CD4-positive, alpha-beta T cell treated with Interleukin-17A for 1 hour (primary cell): ENCODE measurements around the gene PTPRM.
"Not testable (repeated sequence)": the region's sequence is repeated elsewhere in the genome, so short reads cannot be mapped to it uniquely, and the experiment has no call there.

Source experiments
- DNase-seq: peaks from one replicate; pipeline ENCODE4 v3.0.0-alpha.2; 2020

Gene PTPRM

GRCh38 chr18:7955175-7955574, 388.1 kb downstream of the PTPRM start:
- DNase-seq, result no peak

GRCh38 chr18:7957297-7957696, 390.2 kb downstream of the PTPRM start:
- DNase-seq, result peak; percentile 15

GRCh38 chr18:7958081-7958896, 391.2 kb downstream of the PTPRM start:
- no peak for DNase-seq

- no peak for DNase-seq
Observed at GRCh38 chr18:7958897-7959146, 391.7 kb downstream of the PTPRM start.

- not testable (repeated sequence) for DNase-seq
Observed at GRCh38 chr18:7966682-7967081, 399.6 kb downstream of the PTPRM start.

- no peak for DNase-seq
Observed at GRCh38 chr18:7974200-7974874, 407.2 kb downstream of the PTPRM start.

GRCh38 chr18:7977897-7978296, 410.8 kb downstream of the PTPRM start:
- no peak for DNase-seq

- no peak for DNase-seq
Observed at GRCh38 chr18:7978834-7979233, 411.7 kb downstream of the PTPRM start.

GRCh38 chr18:7979714-7980113, 412.6 kb downstream of the PTPRM start:
- no peak for DNase-seq

- DNase-seq, result no peak
Observed at GRCh38 chr18:7980136-7980535, 413.0 kb downstream of the PTPRM start.

GRCh38 chr18:7980656-7981055, 413.5 kb downstream of the PTPRM start:
- no peak for DNase-seq

GRCh38 chr18:7982216-7982615, 415.1 kb downstream of the PTPRM start:
- DNase-seq, result no peak

GRCh38 chr18:7987284-7987976, 420.3 kb downstream of the PTPRM start:
- no peak for DNase-seq

GRCh38 chr18:7990670-7991069, 423.6 kb downstream of the PTPRM start:
- no peak for DNase-seq

- no peak for DNase-seq
Observed at GRCh38 chr18:8001711-8002301, 434.7 kb downstream of the PTPRM start.

GRCh38 chr18:8003878-8004675, 437.0 kb downstream of the PTPRM start:
- no peak for DNase-seq

GRCh38 chr18:8004792-8005191, 437.7 kb downstream of the PTPRM start:
- DNase-seq, result no peak

GRCh38 chr18:8005870-8006569, 438.9 kb downstream of the PTPRM start:
- DNase-seq, result no peak

GRCh38 chr18:8006979-8007378, 439.9 kb downstream of the PTPRM start:
- DNase-seq, result no peak

GRCh38 chr18:8008033-8008432, 440.9 kb downstream of the PTPRM start:
- DNase-seq, result no peak

- DNase-seq, result no peak
Observed at GRCh38 chr18:8011361-8011760, 444.2 kb downstream of the PTPRM start.

GRCh38 chr18:8011906-8012305, 444.8 kb downstream of the PTPRM start:
- DNase-seq, result no peak
